GM19395 (cell line): ENCODE data around the gene FIGLA.

ENCODE experiments used
- ATAC-seq: cut with Tn5 transposase; IDR thresholded peaks from one replicate; pipeline ENCODE4 v1.9.1; 2021; ENCODE audit warnings: mild to moderate bottlenecking, moderate library complexity; ENCODE audit not compliant: unreplicated experiment

Gene FIGLA

GRCh38 chr2:70776266-70776665 is 14.2 kb downstream of the FIGLA start:
- no peak for ATAC-seq

- no peak for ATAC-seq
Measured at GRCh38 chr2:70775141-70775540, 15.3 kb downstream of the FIGLA start.

- no peak for ATAC-seq
Measured at GRCh38 chr2:70772486-70773155, 17.8 kb downstream of the FIGLA start.

GRCh38 chr2:70771446-70771845 is 19.0 kb downstream of the FIGLA start:
- no peak for ATAC-seq

- no peak for ATAC-seq
Measured at GRCh38 chr2:70769450-70769849, 21.0 kb downstream of the FIGLA start.

DNA sequence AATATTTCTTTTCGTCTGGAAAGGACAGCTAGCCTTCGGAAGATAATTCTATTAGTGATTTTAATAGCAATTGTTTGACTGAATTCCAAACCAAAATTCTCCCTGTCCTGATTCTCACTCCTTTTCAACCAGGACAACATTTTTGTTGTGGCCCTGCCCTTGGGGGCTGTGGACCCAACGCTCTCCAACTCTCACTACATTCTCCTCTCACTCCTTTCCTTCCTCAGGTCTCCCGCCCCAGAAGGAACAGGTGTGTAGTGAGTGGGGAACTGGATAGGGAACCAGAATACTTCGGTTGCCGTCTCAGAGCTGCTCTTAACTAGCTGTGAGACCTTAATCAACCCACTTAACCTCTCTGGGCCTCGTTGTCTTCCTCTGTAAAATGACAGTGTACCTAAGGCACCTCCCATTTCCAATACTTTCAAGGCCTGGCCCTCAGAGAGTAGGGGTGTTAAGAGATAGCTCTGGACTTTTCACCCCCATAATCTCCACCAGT is 21.8 kb downstream of the FIGLA start:
- no peak for ATAC-seq

GRCh38 chr2:70767699-70768589 is 22.5 kb downstream of the FIGLA start, which contains the start of gene ADD2:
ADD2 (minus strand) TSS chr2:70768200; CDS start chr2:70706408, 61,792 bp downstream.
- no peak for ATAC-seq

DNA sequence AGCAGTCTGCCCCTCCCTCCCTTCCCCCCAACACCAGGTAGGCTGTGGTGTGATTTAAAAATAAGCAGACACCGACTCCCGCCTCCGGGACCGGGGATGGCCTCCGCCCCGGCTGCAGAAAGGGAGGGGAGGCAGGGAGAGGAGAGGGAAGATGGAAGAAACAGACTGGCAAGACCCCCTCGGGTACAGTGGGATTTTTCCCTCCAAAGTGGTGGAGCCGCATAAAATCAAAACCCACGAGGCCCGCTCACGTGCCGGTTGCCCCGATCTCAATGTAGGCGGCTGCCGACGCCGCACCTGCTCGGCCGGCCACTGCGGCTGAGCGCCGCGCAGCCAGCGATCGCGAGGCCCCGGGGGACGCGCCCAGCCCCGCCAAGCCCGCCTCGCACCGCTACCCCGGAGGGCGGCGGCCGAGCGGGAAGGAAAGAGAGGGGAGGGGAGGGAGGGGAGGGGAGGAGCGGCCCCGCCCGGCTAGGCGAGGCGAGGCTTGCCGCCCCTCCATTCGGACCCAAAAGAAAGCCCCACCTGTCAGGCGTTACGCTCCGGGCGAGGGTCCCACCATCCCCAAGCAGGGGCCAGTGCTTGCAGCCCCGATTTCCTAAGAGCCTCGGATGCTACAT is 23.3 kb downstream of the FIGLA start:
- ATAC-seq: no peak

DNA sequence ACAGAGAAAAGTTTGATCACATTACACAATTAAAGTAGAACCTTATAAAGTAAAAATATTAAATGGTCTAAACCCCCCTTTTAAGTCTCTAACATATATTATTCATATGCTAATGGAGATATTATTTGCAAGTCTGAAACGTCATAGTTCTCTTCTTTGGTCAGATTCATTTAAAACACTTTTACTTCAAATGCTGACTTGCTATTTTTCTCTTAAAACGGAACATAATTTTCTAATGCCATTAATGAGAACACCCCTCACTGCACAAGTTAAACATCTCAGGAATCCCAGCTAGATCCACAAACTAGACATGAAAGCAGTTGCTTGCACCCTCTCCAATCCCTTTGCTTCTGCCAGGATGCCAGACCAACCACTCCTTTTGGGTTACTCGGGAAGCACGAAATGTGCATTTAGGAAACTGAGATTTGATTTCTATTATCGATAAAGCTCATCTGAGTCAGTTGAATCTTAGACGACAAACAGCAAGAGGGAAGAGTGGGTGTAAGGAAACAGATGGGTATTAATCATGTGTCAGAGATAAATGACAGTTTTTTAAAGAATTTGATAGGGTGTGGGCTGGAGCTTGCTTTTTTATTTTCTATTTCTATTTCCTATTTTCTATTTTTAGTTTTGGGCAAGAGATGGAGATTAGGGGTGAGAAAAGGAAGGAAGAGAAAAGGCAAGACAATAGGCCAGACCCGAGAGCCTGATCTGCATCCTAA is 23.9 kb downstream of the FIGLA start:
- no peak for ATAC-seq

DNA sequence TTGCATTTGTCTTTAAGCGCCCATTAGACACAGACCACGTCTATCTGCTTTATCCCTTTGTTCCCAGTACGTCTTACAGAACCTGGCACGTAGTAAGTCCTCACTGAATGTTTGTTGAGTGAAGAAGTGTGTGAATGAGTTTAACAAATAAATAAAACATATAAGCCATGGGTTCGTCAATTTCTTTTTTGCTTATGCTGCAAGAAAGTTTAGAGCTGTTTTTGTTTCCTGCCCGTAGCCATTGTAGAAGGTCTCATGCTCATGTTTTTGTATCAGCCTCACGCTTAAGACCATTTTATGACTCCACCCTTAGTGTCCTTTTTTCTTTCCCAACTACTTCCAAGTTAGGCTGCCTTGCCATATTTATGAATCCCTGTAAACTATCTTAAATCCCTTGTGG is 24.9 kb downstream of the FIGLA start:
- no peak for ATAC-seq

DNA sequence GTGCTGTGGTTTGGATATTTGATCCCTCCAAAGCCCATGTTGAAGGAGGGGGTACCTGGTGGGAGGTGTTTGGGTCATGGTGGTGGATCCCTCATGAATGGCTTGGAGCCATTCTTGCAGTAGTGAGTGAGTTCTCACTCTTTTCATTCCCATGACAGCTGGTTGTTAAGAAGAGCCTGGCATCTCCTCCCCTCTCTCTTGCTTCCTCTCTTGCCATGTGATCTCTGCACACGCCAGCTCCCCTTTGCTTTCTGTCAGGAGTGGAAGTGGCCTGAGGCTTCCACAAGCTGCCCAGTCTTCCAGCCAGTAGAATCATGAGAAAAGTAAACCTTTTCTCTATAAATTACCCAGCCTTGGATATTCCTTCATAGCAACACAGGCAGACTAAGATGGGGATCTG is 31.0 kb downstream of the FIGLA start:
- ATAC-seq: no peak

GRCh38 chr2:70757966-70758365 is 32.5 kb downstream of the FIGLA start:
- ATAC-seq: no peak

DNA sequence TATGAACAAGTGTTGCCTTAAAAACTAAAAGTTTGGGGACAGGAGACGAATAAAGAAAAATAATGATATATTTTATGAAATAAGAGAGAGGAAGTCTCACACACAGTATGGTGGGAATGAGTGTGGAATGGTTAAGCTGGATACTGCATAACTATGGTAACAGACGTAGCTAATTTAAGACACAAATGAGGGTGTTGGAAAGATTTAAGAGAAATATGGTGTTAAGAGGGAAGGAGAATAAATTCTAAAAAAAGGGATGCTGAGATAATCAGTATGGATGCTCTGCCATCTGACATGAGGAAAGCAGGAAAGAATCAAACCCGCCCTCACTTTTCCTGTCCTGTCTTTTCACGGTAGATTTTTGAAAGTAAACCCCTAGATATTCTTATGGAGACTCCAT is 33.1 kb downstream of the FIGLA start:
- ATAC-seq: no peak

- no peak for ATAC-seq
Measured at GRCh38 chr2:70756128-70756527, 34.3 kb downstream of the FIGLA start.

DNA sequence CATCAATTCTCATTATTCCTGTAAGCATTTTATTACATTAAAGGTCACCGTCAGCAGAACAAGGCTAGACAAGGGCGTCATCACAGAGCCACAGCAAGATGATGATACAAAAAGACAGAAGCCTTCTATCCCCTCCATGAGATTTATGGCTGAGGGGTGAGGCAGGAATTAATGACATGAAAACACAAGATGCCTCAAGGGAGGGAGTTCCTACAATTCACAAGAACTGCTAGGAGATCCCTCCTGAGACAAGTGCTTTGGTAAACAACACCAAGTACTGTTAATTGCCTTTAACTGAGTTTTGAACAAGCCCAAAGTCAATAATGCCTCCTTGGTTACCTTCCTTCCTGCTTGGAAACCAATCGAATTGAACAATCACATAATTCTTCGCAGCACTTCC is 36.5 kb downstream of the FIGLA start:
- ATAC-seq: no peak

DNA sequence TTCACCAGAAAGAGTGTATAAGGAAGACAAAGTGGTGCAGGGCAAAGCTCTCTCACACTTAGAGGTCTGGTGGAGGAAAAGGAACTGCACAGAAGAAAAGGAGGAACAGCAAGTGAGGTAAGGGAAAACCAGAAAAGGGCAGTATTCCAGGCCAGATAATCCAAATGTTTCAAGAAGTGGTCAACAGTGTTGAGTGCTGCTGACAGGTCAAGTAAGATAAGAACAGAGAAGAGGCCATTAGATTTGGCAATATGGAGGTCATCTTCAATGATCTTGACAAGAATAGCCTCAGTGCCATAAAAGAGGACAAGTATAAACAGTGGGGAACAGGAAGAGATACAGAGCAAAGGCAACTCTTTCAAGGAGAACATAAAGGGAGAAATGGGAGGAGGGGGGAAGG is 37.4 kb downstream of the FIGLA start:
- no peak for ATAC-seq

GRCh38 chr2:70752396-70752795 is 38.0 kb downstream of the FIGLA start:
- no peak for ATAC-seq

DNA sequence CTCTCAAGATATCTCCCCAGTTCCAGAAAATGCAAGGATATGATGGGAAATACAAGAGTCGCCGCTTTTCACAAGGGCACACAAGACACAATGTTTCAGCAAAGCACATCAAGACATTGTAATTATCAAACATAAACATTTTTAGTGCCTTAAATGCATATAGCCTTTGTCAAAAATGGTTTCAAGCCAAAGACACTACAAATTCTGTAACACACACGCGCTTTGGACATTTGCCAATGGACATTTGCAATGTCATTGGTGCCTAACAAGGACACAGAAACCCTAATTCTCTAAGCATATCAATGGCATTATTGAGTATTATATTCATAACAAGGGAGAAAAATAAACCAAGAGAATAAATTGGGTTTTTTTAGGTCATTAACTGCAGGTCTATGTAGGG is 38.6 kb downstream of the FIGLA start:
- ATAC-seq: no peak

DNA sequence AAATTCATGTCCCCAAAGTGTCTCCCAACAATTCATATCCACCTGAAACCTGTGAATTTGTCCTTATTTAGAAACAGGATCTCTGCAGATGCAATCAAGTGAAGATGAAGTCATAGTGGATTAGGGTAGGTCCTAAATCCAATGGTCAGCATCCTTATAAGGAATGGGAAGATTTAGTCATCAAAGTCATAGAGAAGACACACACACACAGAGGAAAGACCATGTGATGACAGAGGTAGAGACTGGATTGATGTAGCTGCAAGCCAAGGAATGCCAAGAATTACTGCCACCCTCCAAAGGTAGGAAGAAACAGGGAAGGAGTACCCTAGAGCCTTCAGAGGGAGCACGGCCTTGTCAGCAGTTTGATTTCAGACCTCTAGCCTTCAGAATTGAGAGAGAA is 40.1 kb downstream of the FIGLA start:
- ATAC-seq: no peak

DNA sequence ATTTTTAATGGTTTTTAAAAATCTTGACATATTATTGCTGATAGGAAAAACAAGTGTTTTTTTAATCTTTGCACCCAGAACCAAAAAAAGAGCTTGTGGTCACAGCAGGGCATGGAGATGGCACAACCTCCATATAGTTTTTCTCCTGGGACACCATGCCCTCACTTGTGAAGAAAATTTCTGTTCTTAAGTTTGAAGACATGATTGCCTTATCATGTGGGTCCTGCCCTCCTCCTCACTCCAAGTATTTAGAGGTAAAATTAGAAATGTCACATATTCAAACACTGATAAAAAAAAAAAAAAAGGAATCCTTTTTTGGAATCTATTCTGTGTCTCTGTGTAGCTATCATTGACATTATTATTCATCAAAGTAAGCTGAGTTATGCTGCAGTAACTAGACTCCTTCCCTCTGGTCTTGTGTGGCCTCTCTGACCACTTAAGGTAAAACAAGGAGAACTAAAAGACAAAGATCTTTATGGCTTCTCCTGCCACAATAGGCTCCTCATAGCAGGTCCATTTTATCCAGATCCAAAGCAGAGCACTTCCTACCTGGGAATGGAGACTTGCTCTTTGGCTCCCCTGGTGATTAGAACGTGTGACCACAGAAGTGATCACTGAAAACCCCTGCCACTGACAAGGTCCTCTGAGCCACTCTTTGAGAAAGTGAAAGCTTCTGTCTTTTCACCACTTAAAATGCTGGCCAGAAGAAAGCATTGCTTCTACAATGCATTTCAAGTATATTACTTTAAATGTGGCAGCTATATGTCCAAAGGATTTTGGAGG is 42.2 kb downstream of the FIGLA start:
- no peak for ATAC-seq
